ENCODE results near the gene CSKMT. TPM values are rescaled to one million over a fixed set of nuclear protein-coding genes. Genes with fewer than 3 reads are reported as not detected.
"Not testable (repeated sequence)": the region's sequence is repeated elsewhere in the genome, so short reads cannot be mapped to it uniquely, and the experiment has no call there.

The CSKMT gene, protein sequence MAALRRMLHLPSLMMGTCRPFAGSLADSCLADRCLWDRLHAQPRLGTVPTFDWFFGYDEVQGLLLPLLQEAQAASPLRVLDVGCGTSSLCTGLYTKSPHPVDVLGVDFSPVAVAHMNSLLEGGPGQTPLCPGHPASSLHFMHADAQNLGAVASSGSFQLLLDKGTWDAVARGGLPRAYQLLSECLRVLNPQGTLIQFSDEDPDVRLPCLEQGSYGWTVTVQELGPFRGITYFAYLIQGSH
- total RNA-seq = 10 to 100 TPM in 1 of 4 donors, 1 to 10 TPM in 2, under 1 TPM in 1; 0.83 to 13.5 (median 5.7) TPM

DNA sequence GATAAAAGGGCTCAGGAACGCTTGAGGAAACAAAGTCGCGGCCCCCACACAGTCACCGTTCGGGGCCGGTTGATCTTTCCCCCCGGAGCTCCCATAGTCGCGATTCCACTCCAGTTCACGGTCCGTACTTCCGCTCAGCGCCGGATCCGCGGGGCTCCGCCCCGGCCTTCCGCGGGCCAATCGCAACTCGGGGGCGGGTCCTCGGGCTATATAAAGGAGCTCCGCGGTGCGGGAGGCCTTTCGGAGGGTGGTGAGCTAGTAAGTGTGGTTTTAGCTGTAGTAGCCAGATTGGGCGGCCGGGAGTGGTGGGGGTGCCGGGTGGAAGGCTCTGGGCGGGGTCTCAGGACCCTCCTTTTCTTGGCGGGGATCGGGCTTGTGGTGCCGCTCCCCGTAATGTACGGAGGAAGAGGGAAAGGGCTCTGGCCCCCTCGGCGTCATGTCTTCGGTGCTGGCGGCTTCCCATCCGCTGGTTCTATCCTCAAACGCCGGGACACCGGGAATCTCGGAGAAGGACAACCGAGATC, at the start of gene CSKMT, which contains the start of gene C11orf98:
CSKMT (plus strand) TSS at position 238 of the 524 bp plus-strand sequence. CDS start 568 bp downstream, outside the sequence.
C11orf98 (minus strand) TSS at position 136 of the 524 bp plus-strand sequence; CDS start at position 95, 41 bp downstream.
- intact Hi-C loops (cut with DNase I) = no loop called here
- Histone ChIP-seq H3K27ac (peak within 1 kb of the TSS; percentile 63 to 79 (median 77)), H3K4me1 (peaks cover 10 to 16% of the 10 kb centered on the region in 2 donors), H3K9me3 (no peaks in the 10 kb centered on the region), H3K36me3 (no peaks in the 10 kb centered on the region), H3K4me3 (replicated peaks in 1 of 3) (peak within 1 kb of the TSS; percentile 63 to 93 (median 82)), H3K27me3 (no peaks in the 10 kb centered on the region)
- DNase-seq = peak; percentile 94 to 95
- TF ChIP-seq POLR2A (IDR thresholded peaks at IDR 0.05) = peak; percentile 89 to 99
- TF ChIP-seq, protein P1, sequence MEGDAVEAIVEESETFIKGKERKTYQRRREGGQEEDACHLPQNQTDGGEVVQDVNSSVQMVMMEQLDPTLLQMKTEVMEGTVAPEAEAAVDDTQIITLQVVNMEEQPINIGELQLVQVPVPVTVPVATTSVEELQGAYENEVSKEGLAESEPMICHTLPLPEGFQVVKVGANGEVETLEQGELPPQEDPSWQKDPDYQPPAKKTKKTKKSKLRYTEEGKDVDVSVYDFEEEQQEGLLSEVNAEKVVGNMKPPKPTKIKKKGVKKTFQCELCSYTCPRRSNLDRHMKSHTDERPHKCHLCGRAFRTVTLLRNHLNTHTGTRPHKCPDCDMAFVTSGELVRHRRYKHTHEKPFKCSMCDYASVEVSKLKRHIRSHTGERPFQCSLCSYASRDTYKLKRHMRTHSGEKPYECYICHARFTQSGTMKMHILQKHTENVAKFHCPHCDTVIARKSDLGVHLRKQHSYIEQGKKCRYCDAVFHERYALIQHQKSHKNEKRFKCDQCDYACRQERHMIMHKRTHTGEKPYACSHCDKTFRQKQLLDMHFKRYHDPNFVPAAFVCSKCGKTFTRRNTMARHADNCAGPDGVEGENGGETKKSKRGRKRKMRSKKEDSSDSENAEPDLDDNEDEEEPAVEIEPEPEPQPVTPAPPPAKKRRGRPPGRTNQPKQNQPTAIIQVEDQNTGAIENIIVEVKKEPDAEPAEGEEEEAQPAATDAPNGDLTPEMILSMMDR (IDR thresholded peaks at IDR 0.05) = no peak
- WGBS, 2 donors = 0 to 2% methylated on average over 5 to 10 of the region's 47 CpGs

DNA sequence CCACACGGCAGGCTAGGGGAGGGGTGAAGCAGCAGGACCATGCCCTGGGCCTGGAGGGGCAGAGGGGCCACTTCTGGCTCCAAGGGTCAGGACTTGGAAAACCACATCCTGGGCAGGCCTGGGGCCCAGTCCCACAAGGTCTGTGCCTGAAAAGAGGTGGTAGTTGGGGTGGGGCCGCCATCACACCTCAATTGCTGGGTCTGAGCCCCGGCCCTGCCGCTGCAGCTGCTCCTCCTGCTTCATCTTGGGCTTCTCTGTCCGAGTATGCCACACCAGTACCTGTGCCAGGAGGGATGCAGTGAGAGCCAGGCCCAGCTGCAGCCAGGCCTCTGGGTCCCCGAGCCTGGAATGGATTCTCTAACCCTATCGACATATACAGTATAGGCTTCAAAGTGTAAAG, 49.6 kb upstream of the CSKMT start:
- Histone ChIP-seq H3K4me3 (replicated peaks in 1 of 3) (no peak overlapping the region), H3K36me3 (peaks cover 0 to 8% of the 10 kb centered on the region in 2 donors), H3K27me3 (no peaks in the 10 kb centered on the region), H3K9me3 (no peaks in the 10 kb centered on the region), H3K27ac (no peak overlapping the region), H3K4me1 (peaks cover 10 to 20% of the 10 kb centered on the region in 2 donors)
- no peak for TF ChIP-seq POLR2A (IDR thresholded peaks at IDR 0.05)
- TF ChIP-seq, protein P1 (IDR thresholded peaks at IDR 0.05) = no peak
- intact Hi-C loops (cut with DNase I) = no loop called here
- no peak for DNase-seq
- WGBS, 2 donors = 92% methylated on average over 7 of the region's 7 CpGs

DNA sequence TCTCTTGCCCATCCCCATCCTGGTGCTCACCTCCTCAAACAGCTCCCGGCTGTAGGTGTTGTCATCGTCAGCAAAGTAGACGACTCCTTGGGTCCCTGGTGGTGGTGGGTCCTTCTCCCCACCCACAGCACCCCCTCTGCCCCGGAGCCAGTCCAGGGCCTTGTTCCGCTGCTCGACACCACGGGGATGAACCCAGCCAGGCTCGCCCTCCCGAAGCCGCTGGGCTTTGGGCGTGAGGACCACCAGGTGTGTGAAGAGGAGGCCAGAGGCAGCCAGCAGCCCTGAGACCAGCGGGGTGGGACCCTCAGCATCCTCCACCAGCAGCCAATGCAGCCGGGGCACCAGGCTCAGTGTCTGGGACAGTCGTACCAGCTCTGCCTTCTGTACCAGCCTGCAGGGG, 48.2 kb upstream of the CSKMT start:
- peaks cover 0 to 16% of the 10 kb centered on the region in 2 donors for H3K4me1 ChIP-seq
- DNase-seq; H3K36me3 ChIP-seq; intact Hi-C loops (cut with DNase I); H3K27ac ChIP-seq; H3K9me3 ChIP-seq; H3K27me3 ChIP-seq; H3K4me3 ChIP-seq (replicated peaks in 1 of 3): not testable (repeated sequence)
- WGBS, 2 donors = 93 to 94% methylated on average over 8 of the region's 14 CpGs

DNA sequence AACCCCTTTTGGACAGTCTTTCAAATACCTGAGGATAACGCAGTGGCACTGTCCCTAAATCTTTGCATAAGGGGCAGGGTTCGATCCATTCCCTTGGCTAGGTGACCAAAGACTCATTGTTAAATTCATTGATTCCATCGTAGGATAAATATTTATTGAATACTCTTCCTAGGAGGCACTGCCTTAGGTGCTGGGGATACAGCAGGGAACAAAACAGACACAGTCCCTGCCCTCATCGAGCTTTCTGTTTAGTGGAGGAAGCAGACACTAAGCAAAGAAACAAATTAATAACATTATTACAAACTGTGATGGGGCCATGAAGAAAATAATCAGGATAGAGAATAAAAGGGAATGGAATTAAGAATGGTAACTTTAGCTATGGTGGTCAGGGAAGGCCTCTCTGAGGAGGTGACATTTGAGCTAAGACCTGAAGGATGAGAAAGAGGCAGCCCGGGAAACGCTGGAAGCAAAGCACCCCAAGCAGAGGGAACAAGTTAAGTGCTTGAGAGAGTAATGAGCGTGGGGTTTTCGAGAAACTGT, 44.0 kb upstream of the CSKMT start:
- intact Hi-C loops (cut with DNase I) = no loop called here
- no peak for DNase-seq
- H3K27ac ChIP-seq = peak overlapping the region; percentile 34 to 77 (median 67)
- H3K27me3 ChIP-seq = no peaks in the 10 kb centered on the region
- no peaks in the 10 kb centered on the region for H3K9me3 ChIP-seq
- H3K4me3 ChIP-seq (replicated peaks in 1 of 3) = peak overlapping the region; percentile 19 to 54 (median 28)
- 33 to 37% methylated on average over 8 of the region's 8 CpGs for WGBS, 2 donors
- H3K36me3 ChIP-seq = peaks cover 9 to 20% of the 10 kb centered on the region in 2 donors
- TF ChIP-seq, protein P1 (IDR thresholded peaks at IDR 0.05) = no peak
- no peak for TF ChIP-seq POLR2A (IDR thresholded peaks at IDR 0.05)
- peaks cover 4 to 14% of the 10 kb centered on the region in 2 donors for H3K4me1 ChIP-seq

DNA sequence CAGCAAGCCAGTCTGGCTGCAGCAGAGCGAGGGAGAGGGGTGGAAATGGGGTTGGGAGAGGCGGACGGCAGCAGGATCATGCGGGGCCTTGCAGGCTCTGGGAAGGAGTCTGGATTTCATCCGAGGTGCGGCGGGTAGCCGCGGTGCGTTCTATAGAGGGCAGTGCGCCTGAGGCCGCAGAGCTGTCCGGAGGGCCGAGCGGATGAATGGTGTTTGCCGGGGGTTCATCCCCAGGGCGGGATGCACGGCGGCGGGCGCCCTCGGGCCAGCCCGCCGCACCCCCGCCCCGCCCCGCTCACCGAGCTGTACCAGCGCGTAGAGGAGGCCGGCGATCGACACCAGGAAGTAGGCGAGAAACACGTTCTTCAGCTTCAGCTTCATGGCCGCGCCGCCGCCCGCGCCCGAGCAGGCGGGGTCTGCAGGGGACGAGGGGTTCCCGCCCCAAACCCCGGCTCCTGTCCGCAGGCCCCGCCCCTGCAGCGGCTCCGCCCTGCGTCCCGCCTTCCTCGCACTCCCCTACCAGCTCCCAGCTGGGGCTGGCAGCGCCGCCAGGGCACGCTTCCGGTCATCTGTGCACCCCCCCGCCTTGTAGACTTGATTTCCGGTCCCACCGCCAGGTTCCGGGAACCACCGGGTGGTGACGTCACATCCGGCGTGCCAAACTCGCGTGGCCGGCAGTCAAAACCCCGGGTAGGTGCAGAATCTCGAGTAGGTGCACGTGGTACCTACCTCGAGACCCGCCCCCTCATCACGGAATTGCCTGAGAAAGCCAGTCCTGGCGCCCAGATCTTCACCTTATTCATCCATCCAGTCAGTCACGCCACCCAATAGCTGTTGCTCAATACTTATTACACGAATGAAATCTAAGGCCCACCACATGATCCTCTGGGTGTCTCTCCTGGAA, 43.3 kb upstream of the CSKMT start, which contains the start of gene B3GAT3:
B3GAT3 (minus strand) TSS at position 420 of the 904 bp plus-strand sequence; CDS start at position 381, 39 bp downstream.
- TF ChIP-seq, protein P1 (IDR thresholded peaks at IDR 0.05) = peak in 1 of 6 experiments; percentile 21
- peak in 1 of 2 donors; percentile 86 for TF ChIP-seq POLR2A (IDR thresholded peaks at IDR 0.05)
- H3K4me1 ChIP-seq = peaks cover 4 to 14% of the 10 kb centered on the region in 2 donors
- peaks cover 16 to 26% of the 10 kb centered on the region in 2 donors for H3K36me3 ChIP-seq
- intact Hi-C loops (cut with DNase I) = no loop called here
- peak within 1 kb of the TSS; percentile 19 to 54 (median 28) for H3K4me3 ChIP-seq (replicated peaks in 1 of 3)
- H3K27ac ChIP-seq = peak within 1 kb of the TSS; percentile 49 to 77 (median 67)
- H3K9me3 ChIP-seq = no peaks in the 10 kb centered on the region
- no peaks in the 10 kb centered on the region for H3K27me3 ChIP-seq
- WGBS, 2 donors = 1 to 2% methylated on average over 26 to 31 of the region's 77 CpGs
- DNase-seq = peak; percentile 99 to 100
